Esophagus muscularis mucosa (tissue), 3 donors: ENCODE measurements around the gene WDR5.

Experiments
- POLR2A ChIP-seq: fragments of 450-650 bp; IDR thresholded peaks from one replicate; pipeline ENCODE4 v1.6.1; 2017; ENCODE audit warnings: antibody characterized with exemption, moderate library complexity, mild to moderate bottlenecking, low read depth
- POLR2AphosphoS5 ChIP-seq, 2 donors: sonication (generic); formaldehyde crosslinking; IDR thresholded peaks; one replicate each; pipeline ENCODE4 v1.6.1; 2017; ENCODE audit warnings: antibody characterized with exemption in 2 of 2
- TF ChIP-seq, protein P1 (sequence below), 3 experiments: fragments of 200-600 bp in 2 of 3; fragments of 450-650 bp in 1 of 3; sonication (generic) in 2 of 3; IDR thresholded peaks; one replicate each; pipeline ENCODE4 v1.5.1; 2017 to 2019; ENCODE audit warnings: antibody characterized with exemption in 3 of 3, mild to moderate bottlenecking in 2 of 3, moderate library complexity in 1 of 3

DNA sequence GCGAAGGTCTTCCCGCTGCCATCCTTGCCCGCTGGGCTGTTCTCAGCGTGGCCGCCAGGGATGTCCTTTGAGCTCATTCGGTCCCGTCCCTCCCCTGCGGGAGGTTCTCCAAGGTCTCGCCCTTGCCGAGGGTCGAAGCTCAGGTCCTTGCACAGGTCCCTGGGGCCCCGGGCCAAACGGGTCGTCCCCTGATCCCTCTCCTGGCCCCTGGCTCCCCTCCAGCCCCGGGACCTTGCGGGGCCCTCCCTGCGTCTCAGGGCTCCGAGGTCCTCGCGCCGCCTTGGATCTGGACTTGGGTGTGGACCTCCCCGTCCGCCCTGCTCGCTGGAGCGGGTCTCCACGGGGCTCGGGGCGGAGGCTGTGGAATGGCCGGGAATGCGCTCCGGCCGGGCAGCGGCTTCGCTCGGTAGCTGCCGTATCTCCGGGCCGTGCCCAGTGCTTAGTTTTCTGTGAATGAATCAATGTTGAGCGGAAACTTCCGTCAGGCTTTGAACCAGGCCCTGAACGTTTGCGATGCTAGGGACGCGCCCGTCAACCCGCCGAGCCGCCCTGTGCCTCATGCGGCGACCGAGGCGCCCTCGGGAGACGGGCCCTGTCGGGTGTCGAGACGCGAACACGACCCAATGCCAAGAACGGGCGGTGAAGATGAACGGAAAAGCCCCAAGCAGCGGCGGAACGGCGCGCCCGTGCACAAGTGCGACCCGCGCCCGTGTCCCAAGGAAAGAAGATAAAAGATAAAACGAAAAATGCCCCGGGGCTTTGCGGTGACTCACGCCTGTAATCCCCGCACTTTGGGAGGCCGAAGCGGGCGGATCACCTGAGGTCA lies 27.7 kb downstream of the WDR5 start:
- TF ChIP-seq, protein P1, sequence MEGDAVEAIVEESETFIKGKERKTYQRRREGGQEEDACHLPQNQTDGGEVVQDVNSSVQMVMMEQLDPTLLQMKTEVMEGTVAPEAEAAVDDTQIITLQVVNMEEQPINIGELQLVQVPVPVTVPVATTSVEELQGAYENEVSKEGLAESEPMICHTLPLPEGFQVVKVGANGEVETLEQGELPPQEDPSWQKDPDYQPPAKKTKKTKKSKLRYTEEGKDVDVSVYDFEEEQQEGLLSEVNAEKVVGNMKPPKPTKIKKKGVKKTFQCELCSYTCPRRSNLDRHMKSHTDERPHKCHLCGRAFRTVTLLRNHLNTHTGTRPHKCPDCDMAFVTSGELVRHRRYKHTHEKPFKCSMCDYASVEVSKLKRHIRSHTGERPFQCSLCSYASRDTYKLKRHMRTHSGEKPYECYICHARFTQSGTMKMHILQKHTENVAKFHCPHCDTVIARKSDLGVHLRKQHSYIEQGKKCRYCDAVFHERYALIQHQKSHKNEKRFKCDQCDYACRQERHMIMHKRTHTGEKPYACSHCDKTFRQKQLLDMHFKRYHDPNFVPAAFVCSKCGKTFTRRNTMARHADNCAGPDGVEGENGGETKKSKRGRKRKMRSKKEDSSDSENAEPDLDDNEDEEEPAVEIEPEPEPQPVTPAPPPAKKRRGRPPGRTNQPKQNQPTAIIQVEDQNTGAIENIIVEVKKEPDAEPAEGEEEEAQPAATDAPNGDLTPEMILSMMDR (IDR thresholded peaks at IDR 0.05) = peak in 2 of 3 experiments; percentile 27 to 69
- TF ChIP-seq POLR2AphosphoS5 (IDR thresholded peaks at IDR 0.05) (peak in 1 of 2 donors; percentile 11), POLR2A (no peak)
